ENCODE data around the gene KRT74.
"Not testable (repeated sequence)": the region's sequence is repeated elsewhere in the genome, so short reads cannot be mapped to it uniquely, and the experiment has no call there.

The KRT74 gene

DNA sequence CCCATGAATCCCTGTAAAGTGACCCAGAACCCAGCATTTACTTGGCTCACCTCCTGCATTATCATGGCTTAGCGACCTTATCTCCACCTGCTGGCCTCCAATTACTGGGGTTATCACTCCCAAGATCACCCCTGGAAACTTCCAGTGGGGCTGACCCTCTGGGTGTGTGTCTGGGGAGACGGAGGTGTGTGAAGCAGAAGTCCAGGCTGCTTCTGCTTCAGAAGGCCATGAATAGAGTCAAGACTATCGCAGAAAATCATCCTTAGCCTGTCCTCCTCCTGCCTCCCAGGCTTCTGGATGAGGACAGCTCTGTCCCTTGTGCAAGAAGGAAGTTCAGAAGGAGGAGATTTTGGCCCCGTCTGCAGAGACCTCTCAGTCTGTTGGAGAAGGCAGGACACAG, 28.0 kb upstream of the KRT74 start:
- no peak for DNase-seq

DNA sequence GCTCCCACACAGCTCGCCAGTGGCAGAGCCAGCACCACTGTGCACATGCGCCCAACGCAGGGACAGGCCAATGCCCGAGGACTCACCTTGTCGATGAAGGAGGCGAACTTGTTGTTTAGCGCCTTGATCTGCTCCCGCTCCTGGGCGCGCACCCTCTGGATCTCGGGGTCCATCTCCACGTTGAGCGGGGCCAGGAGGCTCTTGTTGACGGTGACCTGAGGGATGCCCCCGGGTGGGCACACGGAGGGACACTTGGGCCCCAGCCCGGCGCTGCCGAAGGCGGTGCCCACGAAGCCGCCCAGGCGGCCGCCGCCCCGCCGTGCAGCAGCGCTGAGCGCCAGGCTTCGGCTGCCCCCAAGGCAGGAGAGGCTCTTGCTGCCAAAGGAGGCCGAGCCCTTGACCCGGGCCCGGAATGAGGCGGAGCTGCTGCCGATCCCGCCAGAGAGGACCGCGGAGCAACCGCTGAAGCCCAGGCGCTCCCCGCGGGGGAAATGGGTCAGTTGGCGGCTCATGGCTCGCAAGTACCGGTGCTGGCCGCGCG, 27.4 kb upstream of the KRT74 start, which contains the start of gene KRT72:
Gene KRT72, minus strand, starts transcription at position 523 of the 541 bp plus-strand sequence. Its CDS starts 11 bp downstream, at position 512.
- DNase-seq: no peak

DNA sequence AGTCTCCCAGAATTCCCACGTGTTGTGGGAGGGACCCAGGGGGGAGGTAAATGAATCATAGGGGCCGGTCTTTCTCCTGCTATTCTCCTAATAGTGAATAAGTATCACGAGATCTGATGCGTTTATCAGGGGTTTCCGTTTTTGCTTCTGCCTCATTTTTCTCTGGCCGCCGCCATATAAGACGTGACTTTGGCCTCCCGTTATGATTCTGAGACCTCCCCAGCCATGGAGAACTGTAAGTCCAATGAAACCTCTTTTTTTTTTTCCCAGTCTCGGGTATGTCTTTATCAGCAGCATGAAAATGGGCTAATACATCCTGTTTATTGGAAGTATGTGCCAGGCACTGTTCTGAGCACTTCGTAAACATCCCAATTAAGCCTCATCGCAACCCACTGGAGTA, 26.8 kb upstream of the KRT74 start:
- DNase-seq: no peak

DNA sequence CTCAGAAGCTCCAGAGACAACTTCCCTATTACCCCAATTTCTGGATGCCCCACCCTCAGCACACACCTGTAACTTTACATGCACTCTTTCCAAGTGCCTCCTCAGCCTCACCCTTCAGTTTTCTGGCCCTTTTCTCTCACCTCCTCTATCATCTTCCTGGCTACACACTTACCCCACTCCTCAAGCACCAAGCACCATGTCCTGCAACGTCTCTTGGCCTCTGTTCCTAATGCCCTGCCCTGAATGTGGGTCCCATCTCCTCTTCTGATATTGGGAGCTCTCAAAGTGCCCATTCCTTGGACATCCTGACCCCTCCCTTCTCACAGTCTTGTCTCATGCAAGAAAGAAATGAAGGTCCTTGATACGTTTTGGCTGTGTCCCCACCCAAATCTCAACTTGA, 26.4 kb upstream of the KRT74 start:
- DNase-seq: no peak

DNA sequence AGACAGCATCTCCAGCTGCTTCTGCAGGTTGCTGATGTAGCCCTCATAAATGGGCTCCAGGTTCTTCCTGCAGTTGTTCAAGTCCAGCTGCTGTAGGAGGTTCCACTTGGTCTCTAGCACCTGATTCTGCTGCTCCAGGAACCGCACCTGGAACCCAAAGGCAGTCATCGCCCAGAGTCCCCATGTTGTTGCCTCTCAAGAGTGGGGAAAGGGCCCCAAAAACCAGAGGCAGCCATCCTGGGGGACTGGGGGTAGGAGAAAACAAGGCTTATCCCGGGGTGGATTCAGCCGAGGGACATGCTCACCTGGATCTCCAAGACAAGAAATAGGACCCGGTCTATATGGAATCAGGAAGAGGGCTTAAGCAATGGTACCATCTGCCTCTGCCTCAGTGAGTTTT, 25.3 kb upstream of the KRT74 start:
- no peak for DNase-seq

DNA sequence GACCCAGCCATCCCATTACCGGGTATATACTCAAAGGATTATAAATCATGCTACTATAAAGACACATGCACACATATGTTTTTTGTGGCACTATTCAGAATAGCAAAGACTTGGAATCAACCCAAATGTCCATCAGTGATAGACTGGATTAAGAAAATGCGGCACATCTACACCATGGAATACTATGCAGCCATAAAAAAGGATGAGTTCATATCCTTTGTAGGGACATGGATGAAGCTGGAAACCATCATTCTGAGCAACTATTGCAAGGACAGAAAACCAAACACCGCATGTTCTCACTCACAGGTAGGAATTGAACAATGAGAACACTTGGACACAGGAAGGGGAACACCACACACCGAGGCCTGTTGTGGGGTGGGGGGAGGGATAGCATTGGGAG, 20.6 kb upstream of the KRT74 start:
- not testable (repeated sequence) for DNase-seq

DNA sequence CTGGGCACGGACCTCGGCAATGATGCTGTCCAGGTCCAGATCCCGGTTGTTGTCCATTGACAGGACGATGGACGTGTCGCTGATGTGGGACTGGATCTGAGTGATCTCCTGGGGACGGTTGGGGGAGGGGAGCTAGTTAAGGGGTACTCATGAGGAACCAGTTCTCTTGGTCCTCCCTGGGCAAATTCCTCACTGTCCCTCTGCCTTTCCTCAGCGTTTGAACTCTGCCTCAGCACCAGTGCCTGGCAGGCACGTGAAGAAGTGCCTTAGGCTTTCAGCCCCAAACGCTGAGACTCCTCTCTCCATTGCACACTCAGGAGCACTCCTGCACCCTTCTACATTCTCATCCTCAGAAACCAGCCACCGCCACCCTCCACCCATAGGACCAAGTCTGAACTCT, 17.9 kb upstream of the KRT74 start:
- DNase-seq: no peak

DNA sequence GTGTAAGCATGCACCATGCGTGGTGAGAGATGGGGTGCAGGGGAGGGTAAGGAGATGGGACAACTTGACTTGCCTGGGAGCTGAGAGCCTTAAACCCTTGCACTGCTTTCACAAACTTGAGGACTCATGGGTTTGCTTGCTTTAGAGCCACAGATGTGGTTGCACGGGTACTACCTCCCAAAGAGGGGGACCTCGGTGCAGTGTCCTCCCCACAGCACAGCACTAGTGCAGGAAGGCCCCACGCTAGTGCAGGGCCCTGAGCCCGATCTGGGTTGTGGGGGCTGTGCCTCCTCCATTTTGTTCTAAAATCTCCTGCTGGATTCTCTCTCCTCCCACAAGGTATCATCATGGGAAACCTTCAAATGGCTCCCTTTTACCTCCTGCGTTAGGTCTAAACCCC, 16.4 kb upstream of the KRT74 start:
- no peak for DNase-seq

DNA sequence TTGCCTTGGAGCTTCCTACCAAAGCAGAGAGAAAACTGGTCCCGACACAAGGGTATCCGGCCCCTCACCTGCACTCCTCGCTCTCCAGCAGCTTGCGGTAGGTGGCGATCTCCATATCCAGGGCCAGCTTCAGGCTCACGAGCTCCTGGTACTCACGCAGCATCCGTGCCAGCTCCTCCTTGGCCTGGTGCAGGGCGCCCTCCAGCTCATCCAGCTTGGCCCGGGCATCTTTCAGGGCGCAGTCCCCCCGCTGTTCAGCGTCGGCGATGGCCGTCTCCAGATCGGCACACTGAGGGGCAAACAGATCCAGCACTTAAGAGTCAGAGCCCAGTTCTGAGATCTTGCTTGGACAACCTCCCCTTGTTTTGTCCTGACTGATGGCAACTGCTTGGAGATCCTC, 13.9 kb upstream of the KRT74 start:
- no peak for DNase-seq

DNA sequence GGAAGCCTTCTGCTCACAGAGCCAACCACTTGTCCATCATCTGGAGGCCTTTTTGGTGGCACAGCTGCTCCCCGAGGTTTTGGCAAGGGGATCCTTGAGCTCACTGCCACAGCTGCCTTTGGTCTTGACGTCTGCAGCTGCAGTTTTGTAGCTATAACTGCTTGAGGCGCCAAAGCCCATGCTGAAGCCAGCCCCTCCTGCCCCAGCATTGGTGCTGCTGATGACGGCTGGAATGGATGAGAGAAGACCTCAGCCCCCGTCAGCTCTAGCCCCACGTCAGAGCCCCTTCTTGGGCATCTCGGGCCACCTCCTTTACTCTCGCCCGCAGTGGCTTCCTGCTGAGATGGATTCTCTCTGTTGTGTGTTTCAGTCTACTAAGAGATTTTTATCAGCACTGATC, 12.3 kb upstream of the KRT74 start:
- DNase-seq: peak; percentile 3

DNA sequence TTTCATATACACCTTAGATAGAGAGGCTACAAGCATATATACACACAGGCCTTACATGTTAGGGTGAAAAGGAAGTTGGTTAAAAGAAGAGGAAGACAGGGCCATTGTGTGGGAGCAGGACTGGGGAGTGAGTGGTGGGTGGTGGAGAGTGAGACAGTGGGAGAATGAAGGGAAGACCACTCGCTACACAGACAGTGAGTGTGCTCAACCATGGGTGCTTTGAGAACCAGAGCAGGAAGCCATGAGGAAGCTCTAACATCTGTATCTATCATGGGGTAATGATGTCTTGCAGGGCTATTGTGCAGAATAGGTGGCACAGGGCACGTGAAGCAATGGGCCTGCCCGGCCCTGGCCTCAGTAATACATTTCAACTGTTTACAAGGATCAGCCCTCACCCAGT, 11.4 kb upstream of the KRT74 start:
- DNase-seq: no peak

DNA sequence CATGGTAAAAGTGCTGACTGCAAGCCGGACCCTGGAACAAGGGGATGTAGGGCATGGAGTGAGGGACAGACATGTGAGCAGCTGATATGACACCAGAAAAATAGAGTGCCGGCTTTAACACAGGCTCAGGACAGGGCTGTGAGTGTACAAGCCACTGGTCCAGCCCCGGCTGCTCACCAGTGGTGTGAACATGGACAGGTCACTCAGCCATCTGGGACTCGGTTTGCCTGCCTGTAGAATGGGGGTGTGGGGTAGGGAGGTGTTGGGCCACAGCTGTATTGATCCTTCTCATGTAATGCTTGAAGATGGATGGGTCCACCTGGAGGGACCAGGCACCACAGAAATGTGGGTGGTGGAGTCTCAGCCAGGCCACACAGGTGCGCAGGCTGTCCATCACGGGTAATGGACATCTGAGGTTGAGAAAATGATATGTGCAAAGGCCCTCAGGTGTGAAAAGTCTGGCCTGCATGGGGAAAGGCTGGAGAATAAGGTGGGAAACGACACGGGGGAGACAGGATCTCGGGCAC, 10.6 kb upstream of the KRT74 start:
- DNase-seq: no peak

DNA sequence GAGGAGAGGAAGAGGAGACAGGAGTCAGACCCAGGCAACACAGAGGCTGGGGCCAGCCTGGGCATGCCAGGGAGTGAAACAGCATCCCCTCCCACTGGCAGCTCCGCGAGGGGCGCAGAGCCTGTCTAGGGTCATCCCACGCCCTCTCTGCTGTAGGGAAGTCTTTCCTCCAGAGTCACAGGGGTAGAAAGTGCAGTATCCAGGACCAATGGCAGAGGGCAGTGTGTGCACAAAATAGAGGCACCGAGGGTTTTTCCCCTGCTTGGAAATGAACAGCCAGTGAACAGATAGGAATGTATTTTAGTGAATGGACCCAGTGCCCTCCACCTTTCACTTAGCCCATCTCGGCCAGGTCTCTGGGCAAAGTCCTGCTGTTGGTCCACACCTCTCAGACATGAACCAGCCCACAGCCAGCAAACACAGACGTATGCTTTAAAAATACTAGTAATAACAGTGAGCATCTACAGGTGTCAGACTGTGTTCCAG, 9.4 kb upstream of the KRT74 start:
- peak; percentile 45 for DNase-seq

DNA sequence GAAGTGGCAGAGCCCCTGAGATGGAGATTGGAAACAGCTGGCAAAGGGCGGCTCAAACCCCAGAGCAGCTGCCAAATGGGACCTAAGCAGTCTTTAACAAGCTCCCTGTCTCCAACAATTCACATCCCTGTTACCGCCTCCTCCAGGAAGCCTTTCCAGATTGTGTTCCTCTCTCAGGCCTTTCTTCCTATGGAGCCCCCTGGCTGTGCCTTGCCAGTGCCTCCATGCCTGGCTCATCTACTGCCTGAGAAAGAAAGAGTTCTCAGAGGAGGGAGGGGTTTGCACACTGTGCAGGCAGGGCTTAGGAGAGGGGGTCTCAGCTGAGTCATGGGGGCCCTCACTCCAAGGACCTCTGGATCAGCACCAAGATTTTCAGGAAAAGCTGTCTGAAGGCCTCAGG, 8.8 kb upstream of the KRT74 start:
- DNase-seq: no peak

DNA sequence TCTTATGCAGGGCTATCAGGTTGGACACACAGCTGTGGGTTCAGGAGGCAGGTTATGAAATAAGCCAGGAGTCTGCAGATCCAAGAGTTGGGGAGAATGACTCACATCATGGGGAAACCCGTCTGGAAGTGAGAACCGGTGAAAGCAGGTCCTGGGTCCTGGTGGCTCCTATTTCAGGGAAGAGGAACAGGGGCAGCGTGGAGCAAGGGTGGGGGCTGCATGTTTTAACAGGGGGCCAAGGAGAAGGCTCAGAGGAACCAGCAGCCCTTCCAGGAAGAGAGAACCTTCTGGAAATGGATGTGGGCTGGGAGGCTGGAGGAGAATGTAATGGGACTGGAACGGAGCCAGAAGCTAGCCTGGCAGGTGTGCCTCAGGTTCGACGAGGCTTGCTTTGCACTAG, 7.8 kb upstream of the KRT74 start:
- no peak for DNase-seq

DNA sequence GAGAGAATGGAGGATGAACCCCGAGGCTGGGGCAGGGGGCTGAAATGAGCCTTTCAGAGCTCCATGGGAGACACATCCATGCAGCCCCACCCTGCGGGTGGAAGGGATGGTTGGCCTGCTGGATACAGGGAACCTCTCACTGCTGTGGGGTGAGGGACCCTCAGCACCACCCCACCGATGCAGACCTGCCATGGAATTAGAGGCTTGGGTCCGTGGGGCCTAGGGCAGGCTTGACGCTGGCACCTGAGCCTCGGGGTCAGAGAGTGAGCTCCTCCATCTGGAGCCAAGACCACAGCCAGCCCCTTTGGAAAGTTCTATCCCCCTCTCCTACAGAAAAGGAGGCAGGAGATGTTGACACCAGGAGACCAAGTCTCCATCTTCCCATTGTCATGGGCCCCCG, 7.4 kb upstream of the KRT74 start:
- DNase-seq: no peak

DNA sequence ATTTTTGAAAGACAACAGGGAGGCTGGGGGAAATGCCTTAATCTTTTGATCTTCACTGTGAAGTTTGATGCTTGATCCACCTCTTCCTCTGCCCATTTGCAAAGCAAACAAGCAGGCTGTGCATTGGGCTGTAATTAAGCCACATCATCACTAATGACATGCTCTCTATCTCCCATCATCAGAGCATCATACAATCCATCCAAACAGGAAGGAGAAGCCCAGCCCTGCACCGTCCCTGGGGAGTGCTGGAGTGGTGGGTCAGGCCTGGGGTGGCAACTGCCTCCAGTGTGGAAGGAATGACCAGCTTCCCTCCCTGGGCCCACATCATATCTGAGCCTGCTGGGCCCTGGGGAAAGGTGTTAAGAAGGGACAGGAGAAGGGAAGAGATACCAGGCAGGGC, 6.9 kb upstream of the KRT74 start:
- no peak for DNase-seq

DNA sequence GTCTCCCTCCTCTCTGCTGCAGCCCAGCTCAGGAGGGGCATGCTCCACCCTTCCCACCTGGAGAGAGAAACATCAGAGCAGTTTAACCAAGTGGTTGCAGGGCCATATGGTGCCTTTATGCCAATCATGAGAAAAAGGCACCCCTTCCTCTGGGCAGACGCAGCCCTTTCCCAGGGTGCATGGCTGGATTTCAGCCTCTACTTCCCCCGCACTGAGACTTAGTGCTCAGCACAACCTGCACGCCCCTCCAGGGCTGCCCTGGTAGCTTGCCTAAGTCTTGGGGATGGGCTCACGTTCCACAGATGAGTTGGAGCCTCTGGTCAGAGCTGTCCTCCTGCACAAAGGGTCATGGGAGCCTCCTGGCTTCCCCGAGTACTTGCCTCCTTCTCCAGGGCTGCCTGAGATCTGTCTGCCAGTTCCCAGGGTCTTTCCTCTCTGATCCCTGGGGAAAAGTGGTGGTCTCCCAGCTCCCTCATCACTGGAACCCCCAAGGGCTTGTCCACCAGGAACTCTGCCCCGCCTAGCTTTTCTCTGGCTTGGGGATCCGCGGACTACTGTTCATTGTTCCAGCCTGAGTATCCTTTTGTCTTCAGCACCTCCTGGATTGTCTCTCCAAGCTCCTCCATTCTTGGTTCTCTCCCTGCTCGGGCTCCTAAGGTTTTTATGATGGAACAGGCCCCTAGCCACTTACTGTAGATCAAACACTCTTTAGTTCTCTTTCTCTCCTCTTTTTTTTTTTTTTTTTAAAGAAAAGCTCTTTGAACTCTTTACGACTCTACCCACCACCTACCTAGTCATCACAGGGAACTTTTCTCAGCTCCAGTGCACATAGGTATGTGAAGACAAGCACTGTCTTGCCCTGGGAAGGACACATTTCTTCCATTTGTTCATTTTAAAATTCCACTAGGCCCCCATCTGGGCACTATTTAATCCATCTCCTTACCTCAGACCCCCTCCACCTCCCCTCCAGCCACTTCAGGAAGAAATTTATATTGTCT, 6.1 kb upstream of the KRT74 start:
- no peak for DNase-seq

DNA sequence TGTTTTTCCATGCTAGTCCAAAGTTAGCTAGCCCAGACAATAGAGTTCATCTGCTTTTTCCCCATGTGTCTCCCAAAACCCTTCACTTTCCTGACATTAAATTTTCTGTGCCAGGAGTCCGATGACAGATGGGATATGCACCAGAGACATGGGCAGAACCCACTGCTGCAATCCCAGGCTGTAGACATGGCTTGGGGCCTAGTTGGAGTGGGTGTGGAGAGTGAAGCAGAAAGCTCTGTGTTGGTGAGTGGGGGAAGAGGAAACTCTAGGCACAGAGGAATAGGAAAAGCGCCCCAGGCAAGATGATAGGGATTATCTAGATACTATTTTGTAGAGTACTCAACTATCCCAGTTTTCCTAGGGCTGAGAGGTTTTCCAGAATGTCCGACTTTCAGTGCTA, 4.8 kb upstream of the KRT74 start:
- no peak for DNase-seq

DNA sequence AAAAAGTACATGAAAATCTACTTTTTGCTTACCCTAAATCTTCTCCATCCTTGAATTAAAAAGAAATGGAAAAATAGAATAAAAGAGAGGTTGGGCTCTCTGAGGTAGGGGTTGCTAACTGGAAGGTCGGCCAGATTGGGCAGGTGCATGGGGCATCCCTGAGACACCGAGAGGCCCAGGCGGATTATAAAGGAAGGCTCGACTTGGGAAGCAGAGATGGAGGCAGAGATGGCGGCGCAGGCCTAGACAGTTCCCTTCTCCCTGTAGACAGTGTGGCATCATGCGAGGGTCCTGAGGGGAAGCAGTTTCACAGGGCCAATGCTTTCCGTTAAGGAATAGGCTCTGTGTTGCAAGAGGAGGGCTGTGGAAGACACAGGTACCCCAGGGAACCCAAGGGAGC, 3.7 kb upstream of the KRT74 start:
- DNase-seq: no peak

DNA sequence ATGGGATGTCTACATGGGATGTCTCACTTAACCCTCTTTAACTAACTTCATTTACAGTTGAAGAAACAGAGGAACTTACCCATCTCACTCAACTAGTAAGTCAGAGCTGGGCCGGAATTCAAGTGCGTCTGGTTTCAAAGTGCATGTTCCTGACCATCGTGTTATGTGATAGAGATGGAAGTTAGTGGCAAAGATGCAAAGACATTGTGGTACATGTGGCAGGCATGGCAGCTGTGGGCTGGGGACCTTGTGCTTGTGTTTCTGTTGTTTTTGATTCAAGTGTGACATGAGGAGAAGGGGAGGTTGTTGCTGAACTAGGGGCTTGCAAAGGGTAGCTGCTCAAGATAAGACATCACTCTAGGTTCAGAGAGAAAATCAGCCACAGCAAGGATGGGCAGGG, 2.3 kb upstream of the KRT74 start:
- DNase-seq: no peak

DNA sequence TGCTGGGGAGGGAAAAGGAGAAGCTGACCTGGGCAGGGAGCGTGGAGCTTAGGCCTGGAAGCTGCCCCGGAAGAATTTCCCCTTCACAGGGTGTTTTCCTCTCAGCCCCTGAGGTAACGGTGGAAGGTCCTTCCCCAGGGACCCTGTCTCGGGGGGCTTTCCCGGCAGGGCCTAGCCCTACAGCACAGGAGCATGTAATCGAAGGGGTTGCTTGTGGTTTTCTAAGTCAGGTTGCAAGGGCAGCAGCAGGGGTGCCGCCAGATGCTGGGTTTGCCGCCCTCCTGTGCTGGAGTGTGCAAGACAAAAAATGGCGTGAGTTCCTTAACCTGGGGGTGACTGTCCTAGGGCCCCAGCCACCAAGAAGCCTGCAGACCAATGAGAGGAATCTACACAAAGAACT, 1.6 kb upstream of the KRT74 start:
- DNase-seq: no peak

DNA sequence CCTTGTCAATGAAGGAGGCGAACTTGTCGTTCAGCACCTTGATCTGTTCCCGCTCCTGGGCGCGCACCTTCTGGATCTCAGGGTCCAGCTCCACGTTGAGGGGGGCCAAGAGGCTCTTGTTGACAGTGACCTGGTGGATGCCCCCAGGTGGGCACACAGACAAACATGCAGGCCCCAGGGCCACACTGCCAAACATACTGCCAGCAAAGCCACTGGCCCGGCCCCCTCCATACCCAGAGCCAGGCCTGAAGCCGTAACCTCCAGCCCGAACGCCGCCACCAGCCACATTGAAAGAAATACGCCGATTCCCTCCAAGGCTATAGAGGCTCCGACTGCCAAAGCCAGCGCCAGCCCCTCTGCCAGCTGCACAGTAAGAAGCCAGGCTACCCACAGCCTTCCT, 337 bp downstream of the KRT74 start:
- DNase-seq: no peak

DNA sequence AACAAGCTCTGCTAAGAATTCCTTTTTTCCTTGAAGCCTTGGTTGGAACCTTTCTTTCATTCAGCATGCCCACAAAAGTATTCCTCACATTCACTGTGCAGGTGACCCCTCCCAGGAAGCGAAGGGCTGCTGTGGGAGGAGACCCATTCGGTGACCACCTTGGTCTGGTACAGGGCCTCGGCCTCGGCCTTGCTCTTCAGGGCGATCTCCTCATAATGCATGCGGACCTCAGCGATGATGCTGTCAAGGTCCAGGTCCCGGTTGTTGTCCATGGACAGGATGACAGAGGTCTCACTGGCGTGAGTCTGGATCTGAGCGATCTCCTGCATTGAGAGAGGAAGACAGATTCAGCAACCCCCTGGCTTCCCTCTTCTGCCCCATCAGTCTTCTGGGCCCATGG, 3.1 kb downstream of the KRT74 start:
- no peak for DNase-seq
